ENCODE results near the gene KSR2. TPM values are rescaled to one million over a fixed set of nuclear protein-coding genes. Genes with fewer than 3 reads are reported as not detected.

KSR2 gene
- total RNA-seq, 2 experiments from 2014 or later = 0.03 to 0.15 TPM

- Histone ChIP-seq H3K9me3 (ENCODE audit: low read length) (no peaks in the 10 kb centered on the region), H3K4me2 (ENCODE audit: low read length) (no peak overlapping the region), H4K20me1 (ENCODE audit: insufficient read depth, low read length) (no peaks in the 10 kb centered on the region), H3K79me2 (ENCODE audit: insufficient read depth, low read depth, low read length) (no peaks in the 10 kb centered on the region), H3K36me3 (ENCODE audit: insufficient read depth, low read length) (no peaks in the 10 kb centered on the region), H3K4me3 (ENCODE audit: low read depth, low read length, poor library complexity, severe bottlenecking) (no peak overlapping the region), H2AFZ (ENCODE audit: low read length) (no peak overlapping the region), H3K4me1 (ENCODE audit: insufficient read depth, low read length, poor library complexity, severe bottlenecking) (no peaks in the 10 kb centered on the region), H3K27ac (ENCODE audit: low read depth, low read length, poor library complexity, severe bottlenecking) (no peak overlapping the region), H3K9me2 (ENCODE audit: insufficient read depth, low read length) (no peaks in the 10 kb centered on the region)
- intact Hi-C loops (cut with micrococcal nuclease; ENCODE audit: unreplicated experiment) = no loop called here
- ChIA-PET CTCF (ENCODE audit: unreplicated experiment) (no interaction called here), POLR2A (no interaction called here)
- no TSS peak for BruUV-seq (replicated peaks)
- TF ChIP-seq CTCF (conservative IDR thresholded peaks at IDR 0.05; ENCODE audit: low read length) (no peak), EZH2phosphoT487 (IDR thresholded peaks at IDR 0.05; ENCODE audit: borderline replicate concordance, low read depth, low read length) (no peak)
- no peak for DNase-seq (ENCODE audit: low spot score)
These were observed 415.8 kb downstream of the KSR2 start for GRCh38 chr12:117552971-117553370.

DNA sequence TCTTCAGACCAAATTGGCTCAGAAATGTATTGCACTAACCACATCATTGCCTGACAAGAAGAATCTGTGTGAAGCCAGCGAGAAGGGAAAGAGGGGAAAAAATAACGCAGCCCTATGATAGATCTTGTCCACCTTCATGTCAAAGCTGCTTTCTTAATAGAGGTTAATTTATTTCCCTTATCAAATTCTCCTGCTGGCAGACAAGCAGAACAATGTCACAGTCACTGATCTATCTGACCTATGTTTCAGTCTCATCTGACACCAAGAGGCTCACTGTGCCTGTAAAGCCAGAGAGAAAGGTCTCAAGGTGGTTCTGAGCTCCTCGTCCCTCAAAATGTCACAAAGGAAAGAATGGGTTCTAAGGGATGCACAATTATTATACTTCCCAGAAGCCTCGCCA lies 417.1 kb downstream of the KSR2 start:
- no TSS peak for BruUV-seq (replicated peaks)
- intact Hi-C loops (cut with micrococcal nuclease; ENCODE audit: unreplicated experiment) = no loop called here
- ChIA-PET CTCF (ENCODE audit: unreplicated experiment) (no interaction called here), POLR2A (no interaction called here)
- Histone ChIP-seq H3K36me3 (ENCODE audit: insufficient read depth, low read length) (no peaks in the 10 kb centered on the region), H3K4me1 (ENCODE audit: insufficient read depth, low read length, poor library complexity, severe bottlenecking) (no peaks in the 10 kb centered on the region), H3K27ac (ENCODE audit: low read depth, low read length, poor library complexity, severe bottlenecking) (no peak overlapping the region), H3K79me2 (ENCODE audit: insufficient read depth, low read depth, low read length) (no peaks in the 10 kb centered on the region), H4K20me1 (ENCODE audit: insufficient read depth, low read length) (no peaks in the 10 kb centered on the region), H3K4me2 (ENCODE audit: low read length) (no peak overlapping the region), H3K9me3 (ENCODE audit: low read length) (no peaks in the 10 kb centered on the region), H3K4me3 (ENCODE audit: low read depth, low read length, poor library complexity, severe bottlenecking) (no peak overlapping the region), H2AFZ (ENCODE audit: low read length) (no peak overlapping the region), H3K9me2 (ENCODE audit: insufficient read depth, low read length) (no peaks in the 10 kb centered on the region)
- no peak for TF ChIP-seq CTCF (conservative IDR thresholded peaks at IDR 0.05; ENCODE audit: low read length)
- TF ChIP-seq EZH2phosphoT487 (IDR thresholded peaks at IDR 0.05; ENCODE audit: borderline replicate concordance, low read depth, low read length) = no peak
- no peak for DNase-seq (ENCODE audit: low spot score)

DNA sequence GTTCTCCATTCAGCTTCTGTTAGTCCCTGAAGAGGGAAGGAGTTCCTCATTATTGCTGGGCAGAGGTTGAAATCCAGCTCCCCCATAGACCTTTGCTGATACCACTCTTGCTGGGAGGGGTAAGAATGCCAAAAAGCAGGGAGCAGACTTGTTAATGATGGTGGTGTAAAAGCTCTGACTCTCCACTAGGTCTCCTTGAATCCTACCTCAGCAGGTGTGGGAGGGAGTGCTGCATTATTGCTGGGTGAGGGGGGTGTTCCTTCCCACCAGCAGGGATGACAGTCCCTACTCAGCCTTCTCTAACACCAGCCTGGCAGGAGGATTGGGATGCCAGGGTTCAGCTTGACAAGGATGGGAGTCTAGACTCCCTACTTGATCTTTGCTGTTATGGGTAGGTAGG lies 421.6 kb downstream of the KSR2 start:
- CTCF ChIA-PET (ENCODE audit: unreplicated experiment) = no interaction called here
- H3K27ac ChIP-seq (ENCODE audit: low read depth, low read length, poor library complexity, severe bottlenecking) = no peak overlapping the region
- no peaks in the 10 kb centered on the region for H4K20me1 ChIP-seq (ENCODE audit: insufficient read depth, low read length)
- intact Hi-C loops (cut with micrococcal nuclease; ENCODE audit: unreplicated experiment) = no loop called here
- POLR2A ChIA-PET = interaction anchor here (0.7 kb wide), 1 partner anchor 831 kb away, joined by 4 read pairs; no protein-coding TSS in a partner anchor
- no peak overlapping the region for H3K4me3 ChIP-seq (ENCODE audit: low read depth, low read length, poor library complexity, severe bottlenecking)
- DNase-seq (ENCODE audit: low spot score) = no peak
- no peaks in the 10 kb centered on the region for H3K79me2 ChIP-seq (ENCODE audit: insufficient read depth, low read depth, low read length)
- H2AFZ ChIP-seq (ENCODE audit: low read length) = no peak overlapping the region
- no peak overlapping the region for H3K4me2 ChIP-seq (ENCODE audit: low read length)
- TF ChIP-seq EZH2phosphoT487 (IDR thresholded peaks at IDR 0.05; ENCODE audit: borderline replicate concordance, low read depth, low read length) (no peak), CTCF (conservative IDR thresholded peaks at IDR 0.05; ENCODE audit: low read length) (no peak)
- no peaks in the 10 kb centered on the region for H3K9me2 ChIP-seq (ENCODE audit: insufficient read depth, low read length)
- H3K36me3 ChIP-seq (ENCODE audit: insufficient read depth, low read length) = no peaks in the 10 kb centered on the region
- no peaks in the 10 kb centered on the region for H3K4me1 ChIP-seq (ENCODE audit: insufficient read depth, low read length, poor library complexity, severe bottlenecking)
- no TSS peak for BruUV-seq (replicated peaks)
- H3K9me3 ChIP-seq (ENCODE audit: low read length) = no peaks in the 10 kb centered on the region

All from OCI-LY7 (cell line).